Kidney epithelial cell (primary cell): Measurements from ENCODE around the gene GNAI3. TPM values are rescaled to one million over a fixed set of nuclear protein-coding genes. Genes with fewer than 3 reads are reported as not detected.

Experiments
- DNase-seq: peaks from one replicate; pipeline ENCODE4 v3.0.0-alpha.2; 2010; ENCODE audit warnings: low read depth
- H3K27me3 ChIP-seq: 2 replicates; pipeline ENCODE4 v1.6.0; 2011; ENCODE audit warnings: low read length; ENCODE audit not compliant: control insufficient read depth, insufficient read depth
- H3K36me3 ChIP-seq: 2 replicates; pipeline ENCODE4 v1.5.1; 2011; ENCODE audit warnings: low read length; ENCODE audit not compliant: control insufficient read depth, insufficient read depth
- H3K4me3 ChIP-seq: 2 replicates; pipeline ENCODE4 v1.5.1; 2011; ENCODE audit warnings: low read depth, mild to moderate bottlenecking, control low read depth, low read length
- CTCF ChIP-seq: IDR thresholded peaks from 2 replicates; pipeline ENCODE4 v1.5.1; 2011; ENCODE audit warnings: mild to moderate bottlenecking, moderate library complexity, low read length, control low read depth, inconsistent platforms; ENCODE audit not compliant: insufficient read depth, poor library complexity, severe bottlenecking
- total RNA-seq: library from RNA; depleted of rRNA; stranded (reverse); fragments of >200 nt; gene quantifications from 2 replicates; pipeline ENCODE4 v1.2.3, GENCODE V29; 2015

Gene GNAI3
- total RNA-seq, 1 donor from 2014 or later, result 11.9 TPM

- no peak for TF ChIP-seq CTCF
- Histone ChIP-seq H3K36me3 (no peaks in the 10 kb centered on the region), H3K27me3 (no peaks in the 10 kb centered on the region)
These were observed 49.7 kb downstream of the GNAI3 start for GRCh38 chr1:109598156-109598555.

GRCh38 chr1:109598655-109599054 lies 50.2 kb downstream of the GNAI3 start:
- Histone ChIP-seq H3K4me3 (no peak overlapping the region), H3K27me3 (no peaks in the 10 kb centered on the region), H3K36me3 (no peaks in the 10 kb centered on the region)
- peak; percentile 32 for TF ChIP-seq CTCF
- no peak for DNase-seq

More at GRCh38 chr1:109598156-109598555, 49.7 kb downstream of the GNAI3 start:
- DNase-seq, result no peak
- no peak overlapping the region for H3K4me3 ChIP-seq

- no peak overlapping the region for H3K4me3 ChIP-seq
- TF ChIP-seq CTCF, result no peak
- H3K27me3 ChIP-seq, result no peaks in the 10 kb centered on the region
- no peaks in the 10 kb centered on the region for H3K36me3 ChIP-seq
- no peak for DNase-seq
These were observed 54.8 kb downstream of the GNAI3 start for GRCh38 chr1:109603229-109603628.

GRCh38 chr1:109605381-109605780 lies 57.0 kb downstream of the GNAI3 start:
- H3K27me3 ChIP-seq, result no peaks in the 10 kb centered on the region
- H3K4me3 ChIP-seq, result no peak overlapping the region
- DNase-seq, result no peak
- TF ChIP-seq CTCF, result no peak
- H3K36me3 ChIP-seq, result no peaks in the 10 kb centered on the region

- no peak overlapping the region for H3K4me3 ChIP-seq
- no peaks in the 10 kb centered on the region for H3K36me3 ChIP-seq
- no peak for TF ChIP-seq CTCF
- H3K27me3 ChIP-seq, result no peaks in the 10 kb centered on the region
- DNase-seq, result no peak
These were observed 61.5 kb downstream of the GNAI3 start for GRCh38 chr1:109609881-109610280.

GRCh38 chr1:109610609-109611307 lies 62.3 kb downstream of the GNAI3 start:
- Histone ChIP-seq H3K4me3 (no peak overlapping the region), H3K36me3 (no peaks in the 10 kb centered on the region), H3K27me3 (no peaks in the 10 kb centered on the region)
- TF ChIP-seq CTCF, result no peak
- no peak for DNase-seq
